LNCaP clone FGC (cell line): ENCODE results near the gene NATD1.

Experiments used
- DNase-seq: peaks from one replicate; pipeline ENCODE4 v3.0.0-alpha.2; 2011; ENCODE audit warnings: low read depth
- H3K4me3 ChIP-seq: 2 replicates; pipeline ENCODE4 v1.5.1; 2011; ENCODE audit warnings: mild to moderate bottlenecking, low read depth, low read length, control low read depth
- TF ChIP-seq, protein P1 (sequence below): IDR thresholded peaks from 2 replicates; pipeline ENCODE4 v1.5.1; 2012; ENCODE audit warnings: mild to moderate bottlenecking; ENCODE audit not compliant: control insufficient read depth, insufficient read depth; ENCODE audit errors: extremely low read depth

NATD1 gene

DNA sequence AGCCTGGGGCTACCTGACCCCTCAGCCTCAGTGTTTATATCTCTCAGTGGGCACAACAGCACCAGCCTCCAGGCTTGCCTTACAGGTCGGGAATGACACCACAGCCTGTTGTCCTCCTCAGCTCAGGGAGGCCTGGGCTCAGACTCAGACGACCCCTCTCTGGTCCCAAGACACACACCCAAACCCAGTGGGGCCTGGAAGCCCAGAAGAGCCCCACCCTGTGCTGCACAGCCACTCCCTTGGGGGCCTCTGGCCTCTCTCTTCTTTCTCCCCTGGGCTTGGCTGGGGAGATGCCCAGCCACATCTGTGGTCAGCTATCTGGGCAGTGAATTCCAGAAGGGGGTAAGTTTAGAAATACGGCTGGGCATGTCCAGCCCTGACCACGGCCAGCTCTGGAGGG lies 2.4 kb downstream of the NATD1 start:
- no peak overlapping the region for H3K4me3 ChIP-seq
- TF ChIP-seq, protein P1, sequence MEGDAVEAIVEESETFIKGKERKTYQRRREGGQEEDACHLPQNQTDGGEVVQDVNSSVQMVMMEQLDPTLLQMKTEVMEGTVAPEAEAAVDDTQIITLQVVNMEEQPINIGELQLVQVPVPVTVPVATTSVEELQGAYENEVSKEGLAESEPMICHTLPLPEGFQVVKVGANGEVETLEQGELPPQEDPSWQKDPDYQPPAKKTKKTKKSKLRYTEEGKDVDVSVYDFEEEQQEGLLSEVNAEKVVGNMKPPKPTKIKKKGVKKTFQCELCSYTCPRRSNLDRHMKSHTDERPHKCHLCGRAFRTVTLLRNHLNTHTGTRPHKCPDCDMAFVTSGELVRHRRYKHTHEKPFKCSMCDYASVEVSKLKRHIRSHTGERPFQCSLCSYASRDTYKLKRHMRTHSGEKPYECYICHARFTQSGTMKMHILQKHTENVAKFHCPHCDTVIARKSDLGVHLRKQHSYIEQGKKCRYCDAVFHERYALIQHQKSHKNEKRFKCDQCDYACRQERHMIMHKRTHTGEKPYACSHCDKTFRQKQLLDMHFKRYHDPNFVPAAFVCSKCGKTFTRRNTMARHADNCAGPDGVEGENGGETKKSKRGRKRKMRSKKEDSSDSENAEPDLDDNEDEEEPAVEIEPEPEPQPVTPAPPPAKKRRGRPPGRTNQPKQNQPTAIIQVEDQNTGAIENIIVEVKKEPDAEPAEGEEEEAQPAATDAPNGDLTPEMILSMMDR = no peak
- no peak for DNase-seq

- no peak overlapping the region for H3K4me3 ChIP-seq
- TF ChIP-seq, protein P1 = no peak
- no peak for DNase-seq
Measured at GRCh38 chr17:21249920-21250703, 3.1 kb downstream of the NATD1 start.

- DNase-seq = no peak
- H3K4me3 ChIP-seq = no peak overlapping the region
- TF ChIP-seq, protein P1 = no peak
Measured at GRCh38 chr17:21249086-21249795, 4.0 kb downstream of the NATD1 start.

DNA sequence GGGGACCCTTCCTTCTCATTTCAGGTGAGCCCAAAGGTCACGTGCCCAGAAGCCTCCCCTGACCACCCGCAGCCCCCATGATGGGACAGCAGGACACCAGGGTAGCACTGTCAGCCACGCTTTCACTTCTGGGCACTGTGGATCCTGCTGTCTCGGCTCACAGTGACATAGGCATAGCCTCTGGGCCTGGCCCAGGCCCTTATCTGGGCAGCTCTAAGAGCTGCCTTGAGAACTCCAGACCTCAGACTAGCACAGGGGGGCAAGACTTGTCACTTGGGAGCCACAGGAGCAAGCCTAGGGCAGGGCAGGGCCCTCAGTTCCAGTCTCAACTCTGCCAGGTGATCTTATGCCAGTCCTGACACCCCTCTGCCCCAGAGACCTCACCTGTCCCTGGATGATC lies 4.7 kb downstream of the NATD1 start:
- TF ChIP-seq, protein P1 = no peak
- no peak overlapping the region for H3K4me3 ChIP-seq
- no peak for DNase-seq

DNA sequence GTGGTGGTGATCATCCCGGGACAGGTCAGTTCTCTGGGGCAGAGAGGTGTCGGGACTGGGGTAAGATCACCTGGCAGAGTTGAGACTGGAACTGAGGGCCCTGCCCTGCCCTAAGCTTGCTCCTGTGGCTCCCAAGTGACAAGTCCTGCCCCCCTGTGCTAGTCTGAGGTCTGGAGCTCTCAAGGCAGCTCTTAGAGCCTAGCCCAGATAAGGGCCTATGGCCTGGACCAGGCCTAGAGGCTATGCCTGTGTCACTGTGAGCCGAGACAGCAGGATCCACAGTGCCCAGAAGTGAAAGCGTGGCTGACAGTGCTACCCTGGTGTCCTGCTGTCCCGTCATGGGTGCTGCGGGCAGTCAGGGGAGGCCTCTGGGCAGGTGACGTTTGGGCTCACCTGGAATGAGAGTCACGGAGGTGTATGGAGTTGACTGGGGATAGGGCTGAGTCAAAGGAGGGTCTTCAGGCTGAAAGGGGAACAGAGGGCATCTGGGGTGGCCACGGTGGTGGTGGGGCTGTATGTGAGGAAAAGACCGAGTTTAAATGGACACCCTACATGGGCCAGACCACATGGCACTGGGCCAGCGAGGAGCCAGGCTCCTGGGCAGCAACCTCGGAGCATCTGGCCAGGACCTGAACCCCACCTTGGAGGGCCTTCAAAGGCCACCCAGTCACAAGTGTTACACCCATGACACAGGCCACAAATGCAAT lies 5.5 kb downstream of the NATD1 start:
- no peak overlapping the region for H3K4me3 ChIP-seq
- no peak for DNase-seq
- TF ChIP-seq, protein P1 = no peak

DNA sequence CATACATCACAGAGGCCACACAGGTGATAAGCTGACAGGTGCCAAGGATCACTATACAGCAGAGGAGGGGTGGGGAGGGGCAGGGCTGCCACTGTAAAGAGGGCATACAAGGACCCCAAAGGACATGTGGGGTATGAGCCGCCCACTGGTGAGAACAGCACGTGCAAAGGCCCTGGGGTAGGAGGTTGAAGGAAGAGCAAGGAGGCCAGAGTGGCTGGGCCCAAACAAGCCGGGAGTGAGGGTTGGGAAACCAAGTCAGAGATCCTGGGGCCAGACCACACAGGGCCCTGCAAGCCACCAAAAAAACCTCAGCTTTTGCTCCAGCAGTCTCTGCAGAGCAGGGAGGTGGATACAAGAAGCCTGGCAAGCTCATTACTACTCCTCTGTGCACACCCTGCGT lies 6.5 kb downstream of the NATD1 start:
- TF ChIP-seq, protein P1 = no peak
- H3K4me3 ChIP-seq = no peak overlapping the region
- DNase-seq = no peak
